DLD1 (cell line): ENCODE data around the gene TFAP2E.
"Not testable (repeated sequence)": the region's sequence is repeated elsewhere in the genome, so short reads cannot be mapped to it uniquely, and the experiment has no call there.

ENCODE experiments used
- in situ Hi-C: cut with HindIII; loops from 2 replicates; pipeline ENCODE4 v1.10.0; 2017; ENCODE audit warnings: low sequenced_read_pairs

Gene TFAP2E

DNA sequence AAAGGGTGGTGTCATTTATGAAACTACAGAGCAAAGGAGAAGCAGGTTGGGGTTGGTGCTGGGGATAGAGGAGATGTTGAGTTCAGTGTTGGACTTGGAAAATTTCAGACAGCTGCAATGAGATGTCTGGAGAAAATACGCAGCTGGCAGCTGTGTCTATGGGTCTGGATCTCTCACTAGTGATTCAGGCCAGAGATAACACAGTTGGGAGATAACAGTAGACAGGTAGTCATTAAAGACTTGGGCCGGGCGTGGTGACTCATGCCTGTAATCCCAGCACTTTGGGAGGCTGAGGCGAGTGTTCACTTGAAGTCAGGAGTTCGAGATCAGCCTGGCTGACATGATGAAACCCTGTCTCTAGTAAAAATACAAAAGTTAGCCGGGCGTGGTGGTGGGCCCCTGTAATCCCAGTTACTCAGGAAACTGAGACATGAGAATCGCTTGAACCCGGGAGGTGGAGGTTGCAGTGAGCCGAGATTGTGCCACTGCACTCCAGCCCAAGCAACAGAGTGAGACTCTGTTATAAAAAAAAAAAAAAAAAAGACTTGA is 2.5 kb upstream of the TFAP2E start:
- in situ Hi-C loops, result no loop called here

DNA sequence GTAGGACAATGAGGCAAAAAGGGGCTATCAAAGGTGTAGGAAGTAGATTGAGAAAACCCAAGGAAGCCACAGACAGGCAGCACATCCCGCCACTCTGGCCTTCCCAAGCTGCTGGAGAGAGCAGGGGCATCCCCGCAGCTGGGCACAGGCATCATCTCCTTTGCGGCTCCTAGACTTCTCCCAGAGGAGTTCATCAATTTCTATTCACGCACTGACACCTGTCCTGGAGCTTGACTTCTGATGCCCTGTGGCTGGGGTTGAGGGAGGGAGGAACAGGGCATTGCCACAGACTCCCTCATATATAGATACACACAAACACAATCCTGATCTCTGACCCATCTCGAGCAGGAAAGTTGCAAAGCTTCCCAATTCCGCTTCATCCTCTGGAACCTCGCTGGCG is 1.9 kb upstream of the TFAP2E start:
- in situ Hi-C loops, result no loop called here

DNA sequence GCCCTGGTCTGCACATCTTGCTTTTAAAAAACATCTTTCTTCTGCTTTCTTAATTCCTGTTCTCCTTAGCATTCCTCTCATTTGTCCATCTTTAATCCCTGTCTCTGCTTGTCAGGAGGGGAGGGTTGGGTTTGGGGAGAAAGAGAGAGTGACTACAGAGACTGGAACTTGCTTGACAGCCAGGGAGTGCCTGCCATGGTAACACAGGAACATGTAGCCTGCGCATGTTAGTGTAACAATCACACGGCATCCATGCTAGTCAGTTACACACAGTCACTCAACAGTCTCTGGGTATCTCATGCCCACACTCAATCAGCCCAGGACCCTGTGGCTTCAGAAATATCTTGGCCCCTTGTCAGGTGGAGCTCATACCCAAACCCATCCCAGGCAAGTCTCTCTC is 818 bp upstream of the TFAP2E start:
- in situ Hi-C loops, result no loop called here

DNA sequence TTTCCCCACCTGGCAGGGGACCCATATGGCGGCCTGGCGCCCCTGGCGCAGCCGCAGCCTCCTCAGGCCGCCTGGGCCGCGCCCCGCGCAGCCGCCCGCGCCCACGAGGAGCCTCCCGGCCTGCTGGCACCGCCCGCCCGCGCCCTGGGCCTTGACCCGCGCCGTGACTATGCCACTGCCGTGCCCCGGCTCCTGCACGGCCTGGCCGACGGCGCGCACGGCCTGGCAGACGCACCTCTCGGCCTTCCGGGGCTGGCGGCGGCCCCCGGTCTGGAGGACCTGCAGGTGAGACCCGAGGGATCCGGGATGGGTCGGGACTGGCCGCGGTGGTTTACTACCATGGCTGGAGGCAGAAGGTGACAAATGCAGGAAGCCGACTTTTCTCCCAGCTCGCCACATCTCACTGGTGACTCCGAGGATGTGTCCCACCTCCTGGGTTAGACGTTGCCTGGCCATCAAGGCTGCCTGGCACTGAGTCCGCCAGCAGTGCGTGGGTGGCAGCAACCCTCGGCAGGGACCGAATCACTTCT is 1.1 kb downstream of the TFAP2E start:
- in situ Hi-C loops, result no loop called here

DNA sequence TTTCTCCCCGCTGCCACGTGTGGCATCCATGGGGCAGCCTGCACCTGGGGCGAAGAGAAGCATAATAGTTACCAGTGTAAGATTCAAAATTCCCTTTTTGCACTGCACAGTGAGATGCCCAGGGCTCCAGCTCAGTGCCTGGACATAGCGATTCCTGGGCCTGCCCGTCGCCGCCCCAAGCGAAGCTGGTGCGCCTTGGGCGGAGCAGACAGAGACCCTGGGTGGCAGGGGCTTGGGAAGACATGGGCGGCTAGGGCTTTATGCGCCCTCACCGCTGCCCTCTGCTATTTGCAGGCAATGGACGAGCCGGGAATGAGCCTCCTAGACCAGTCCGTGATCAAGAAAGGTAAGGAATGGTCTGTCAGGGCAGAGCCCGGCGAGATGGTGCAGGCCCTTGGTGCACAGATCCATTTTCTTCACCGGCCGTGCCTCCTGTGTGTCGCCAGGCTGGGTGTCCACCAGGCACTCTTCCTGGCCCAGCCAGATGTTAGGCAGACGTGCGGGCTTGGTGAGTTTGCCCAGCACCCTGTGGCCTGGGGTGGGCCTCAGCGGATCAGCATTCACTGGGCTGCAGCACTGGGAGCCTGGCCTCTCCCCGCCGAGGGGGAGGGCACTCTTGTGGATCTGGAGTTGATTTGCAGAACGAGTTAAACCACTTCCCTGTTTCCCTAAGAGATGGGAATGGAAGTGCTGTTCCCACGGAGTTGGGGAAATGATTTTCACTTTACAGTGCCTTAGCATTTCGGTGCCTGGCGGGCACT is 1.7 kb downstream of the TFAP2E start:
- in situ Hi-C loops, result no loop called here

DNA sequence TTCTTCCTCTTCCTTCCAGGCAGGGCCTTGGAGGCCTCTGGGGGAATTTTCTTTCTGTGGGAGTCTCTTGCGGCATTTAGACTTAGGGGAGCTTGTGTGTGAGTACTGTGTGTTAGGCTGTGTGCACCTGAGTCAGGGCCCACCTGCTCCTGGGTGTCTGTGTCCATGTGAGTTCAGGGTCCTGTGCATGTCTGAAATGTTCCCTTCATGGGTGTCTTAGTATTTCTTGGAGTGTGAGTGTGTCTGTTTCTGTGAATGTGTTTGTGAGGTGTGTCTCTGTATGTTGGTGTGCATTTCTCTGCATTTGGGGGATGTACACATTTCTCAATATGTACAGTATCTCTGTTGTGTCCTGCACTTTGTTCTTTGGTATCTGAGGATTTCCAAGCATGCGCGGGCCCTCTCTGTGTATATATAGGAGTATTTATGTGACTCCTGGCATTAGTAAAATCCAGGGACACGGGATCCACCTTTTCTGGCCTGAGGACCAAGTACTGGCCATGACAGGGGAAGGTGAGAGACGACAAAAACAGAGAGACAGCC is 2.4 kb downstream of the TFAP2E start:
- in situ Hi-C loops, result no loop called here

DNA sequence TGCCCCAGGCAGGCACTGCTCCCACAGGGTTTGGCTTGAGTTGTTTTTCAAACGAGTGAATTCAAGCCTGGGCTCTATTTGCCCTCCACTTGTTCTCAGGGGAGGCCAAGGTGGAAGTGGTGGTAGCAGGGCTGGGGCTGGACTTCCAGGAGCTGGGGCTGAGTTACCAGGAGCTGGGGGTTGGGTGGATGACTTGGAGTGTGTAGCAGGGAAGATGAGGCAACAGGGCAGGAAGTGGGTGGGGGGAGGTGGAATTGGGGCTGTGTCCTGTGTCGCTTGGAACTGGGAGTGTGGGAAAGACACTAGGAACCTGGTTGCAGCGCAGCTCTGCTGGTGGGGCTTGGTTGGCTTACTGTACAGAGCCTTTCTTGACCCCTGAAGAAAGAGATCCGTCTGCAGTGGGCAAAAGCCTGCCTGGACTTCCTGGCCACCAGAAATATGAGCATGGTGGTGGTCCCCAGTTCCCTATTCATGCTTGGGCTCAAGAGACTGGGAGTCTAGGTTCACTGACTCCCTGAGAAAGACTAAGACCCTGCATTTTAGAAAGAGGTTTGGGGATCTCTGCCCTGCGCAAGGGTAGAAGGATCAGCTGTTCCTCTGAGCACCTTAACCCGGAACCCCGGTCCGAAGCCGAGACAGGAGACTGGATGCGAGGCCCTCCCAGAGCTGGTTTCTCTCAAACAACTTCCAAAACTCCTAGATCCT is 3.1 kb downstream of the TFAP2E start:
- in situ Hi-C loops, result no loop called here

DNA sequence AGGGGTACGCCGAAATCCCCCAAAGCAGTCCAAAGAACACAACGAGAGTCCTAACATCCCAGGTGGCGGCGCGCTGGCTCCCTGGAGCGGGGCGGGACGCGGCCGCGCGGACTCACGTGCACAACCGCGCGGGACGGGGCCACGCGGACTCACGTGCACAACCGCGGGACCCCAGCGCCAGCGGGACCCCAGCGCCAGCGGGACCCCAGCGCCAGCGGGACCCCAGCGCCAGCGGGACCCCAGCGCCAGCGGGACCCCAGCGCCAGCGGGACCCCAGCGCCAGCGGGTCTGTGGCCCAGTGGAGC is 3.6 kb downstream of the TFAP2E start:
- in situ Hi-C loops, result not testable (repeated sequence)

DNA sequence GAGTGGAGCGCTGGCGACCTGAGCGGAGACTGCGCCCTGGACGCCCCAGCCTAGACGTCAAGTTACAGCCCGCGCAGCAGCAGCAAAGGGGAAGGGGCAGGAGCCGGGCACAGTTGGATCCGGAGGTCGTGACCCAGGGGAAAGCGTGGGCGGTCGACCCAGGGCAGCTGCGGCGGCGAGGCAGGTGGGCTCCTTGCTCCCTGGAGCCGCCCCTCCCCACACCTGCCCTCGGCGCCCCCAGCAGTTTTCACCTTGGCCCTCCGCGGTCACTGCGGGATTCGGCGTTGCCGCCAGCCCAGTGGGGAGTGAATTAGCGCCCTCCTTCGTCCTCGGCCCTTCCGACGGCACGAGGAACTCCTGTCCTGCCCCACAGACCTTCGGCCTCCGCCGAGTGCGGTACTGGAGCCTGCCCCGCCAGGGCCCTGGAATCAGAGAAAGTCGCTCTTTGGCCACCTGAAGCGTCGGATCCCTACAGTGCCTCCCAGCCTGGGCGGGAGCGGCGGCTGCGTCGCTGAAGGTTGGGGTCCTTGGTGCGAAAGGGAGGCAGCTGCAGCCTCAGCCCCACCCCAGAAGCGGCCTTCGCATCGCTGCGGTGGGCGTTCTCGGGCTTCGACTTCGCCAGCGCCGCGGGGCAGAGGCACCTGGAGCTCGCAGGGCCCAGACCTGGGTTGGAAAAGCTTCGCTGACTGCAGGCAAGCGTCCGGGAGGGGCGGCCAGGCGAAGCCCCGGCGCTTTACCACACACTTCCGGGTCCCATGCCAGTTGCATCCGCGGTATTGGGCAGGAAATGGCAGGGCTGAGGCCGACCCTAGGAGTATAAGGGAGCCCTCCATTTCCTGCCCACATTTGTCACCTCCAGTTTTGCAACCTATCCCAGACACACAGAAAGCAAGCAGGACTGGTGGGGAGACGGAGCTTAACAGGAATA is 4.2 kb downstream of the TFAP2E start:
- in situ Hi-C loops, result no loop called here

DNA sequence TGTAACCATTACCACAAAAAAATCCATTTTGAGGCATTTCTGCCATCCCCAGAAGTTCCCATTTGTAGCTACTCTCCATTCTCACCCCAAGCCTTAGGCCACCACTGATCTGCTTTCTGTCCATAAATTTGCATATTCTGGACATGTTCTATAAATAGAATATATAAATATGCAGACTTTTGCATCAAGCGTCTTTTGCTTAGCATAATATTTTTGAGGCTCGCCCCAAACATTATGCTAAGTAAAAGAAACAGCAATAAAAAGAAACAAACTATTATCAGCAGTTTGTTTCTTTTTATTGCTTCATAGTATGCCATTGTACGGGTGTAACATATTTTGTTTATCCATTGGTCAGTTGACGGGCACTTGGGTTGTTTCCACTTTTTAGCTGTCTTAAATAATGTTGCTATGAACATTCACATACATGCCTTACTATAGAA is 7.9 kb downstream of the TFAP2E start:
- in situ Hi-C loops, result no loop called here

DNA sequence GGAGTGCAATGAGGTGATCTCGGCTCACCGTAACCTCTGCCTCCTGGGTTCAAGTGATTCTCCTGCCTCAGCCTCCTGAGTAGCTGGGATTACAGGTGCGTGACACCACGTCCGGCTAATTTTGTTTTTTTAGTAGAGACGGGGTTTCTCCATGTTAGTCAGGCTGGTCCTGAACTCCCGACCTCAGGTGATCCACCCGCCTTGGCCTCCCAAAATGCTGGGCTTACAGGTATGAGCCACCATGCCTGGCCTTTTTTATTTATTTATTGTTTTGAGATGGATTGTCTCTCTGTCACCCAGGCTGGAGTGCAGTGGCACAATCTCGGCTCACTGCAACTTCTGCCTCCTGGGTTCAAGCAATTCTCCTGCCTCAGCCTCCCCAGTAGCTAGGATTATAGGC is 8.5 kb downstream of the TFAP2E start:
- in situ Hi-C loops, result not testable (repeated sequence)

DNA sequence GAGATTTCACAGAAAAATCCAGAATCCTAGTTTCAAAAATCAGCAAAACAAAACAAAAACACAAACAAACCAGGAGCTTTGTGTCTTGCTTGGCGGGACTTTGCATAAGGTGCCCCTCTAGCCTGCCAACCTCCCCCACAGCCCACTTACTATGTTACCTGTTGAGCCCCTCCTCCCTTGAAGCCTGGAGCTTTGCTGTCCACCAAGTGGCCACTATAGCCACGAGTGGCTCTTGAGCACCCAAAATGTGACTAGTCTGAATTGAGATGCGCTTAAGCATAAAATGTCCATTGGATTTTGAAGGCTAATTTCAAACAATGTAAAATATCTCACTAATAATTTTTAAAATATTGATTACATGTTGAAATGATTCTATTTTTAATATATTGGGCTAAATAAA is 12.2 kb downstream of the TFAP2E start:
- in situ Hi-C loops, result no loop called here

DNA sequence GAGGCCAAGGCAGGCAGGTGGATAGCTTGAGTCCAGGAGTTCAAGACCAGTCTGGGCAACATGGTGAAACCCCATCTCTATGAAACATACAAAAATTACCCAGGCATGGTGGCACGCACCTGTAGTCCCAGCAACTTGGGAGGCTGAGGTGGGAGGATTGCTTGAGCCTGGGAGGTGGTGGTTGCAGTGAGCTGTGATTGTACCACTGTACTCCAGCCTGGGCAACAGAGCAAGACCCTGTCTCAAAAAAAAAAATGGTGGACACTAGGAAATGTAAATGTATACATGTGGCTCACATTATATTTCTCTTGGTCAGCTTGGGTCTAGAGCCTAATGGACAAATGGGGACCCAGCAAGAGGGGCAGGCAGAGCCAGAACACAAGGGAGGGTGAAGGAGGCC is 12.7 kb downstream of the TFAP2E start:
- in situ Hi-C loops, result not testable (repeated sequence)

DNA sequence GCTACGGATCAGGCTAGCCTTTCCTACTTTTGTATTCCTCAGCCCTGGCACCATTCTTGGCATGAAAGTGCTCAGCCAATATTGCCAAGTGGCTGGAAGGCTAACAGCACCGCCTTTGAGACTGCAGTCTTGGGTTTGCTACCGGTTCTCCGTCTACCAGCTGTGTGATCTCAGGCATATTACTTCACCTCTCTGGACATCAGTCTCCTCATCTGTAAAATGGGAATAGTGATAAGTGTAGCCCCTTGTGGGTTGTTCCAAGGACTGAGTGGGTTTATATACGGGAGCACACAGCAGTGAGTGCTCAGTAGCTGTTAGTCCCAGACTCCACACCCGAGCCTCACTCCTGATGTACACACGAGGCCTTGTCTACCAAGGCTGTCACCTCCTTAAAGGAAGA is 13.7 kb downstream of the TFAP2E start:
- in situ Hi-C loops, result no loop called here

DNA sequence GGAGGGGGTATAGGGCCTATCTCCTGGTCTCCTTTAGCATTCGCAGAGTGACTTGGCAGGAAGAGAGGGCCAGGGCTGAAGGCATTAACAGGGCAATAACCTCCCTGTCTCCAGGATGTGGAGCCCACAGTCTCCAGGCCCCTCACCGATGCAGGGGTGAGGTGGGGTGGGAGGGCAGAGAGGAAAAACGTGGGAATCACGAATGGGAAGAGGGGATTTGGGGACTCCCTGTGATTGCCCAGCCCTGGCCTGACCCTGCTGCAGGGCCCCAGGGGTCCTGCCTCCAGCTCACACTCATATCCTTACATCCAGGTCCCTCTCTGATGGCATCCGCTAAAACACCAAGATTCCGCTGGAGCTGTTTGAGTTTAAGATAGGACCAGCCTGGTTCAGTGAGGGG is 14.6 kb downstream of the TFAP2E start:
- in situ Hi-C loops, result no loop called here

DNA sequence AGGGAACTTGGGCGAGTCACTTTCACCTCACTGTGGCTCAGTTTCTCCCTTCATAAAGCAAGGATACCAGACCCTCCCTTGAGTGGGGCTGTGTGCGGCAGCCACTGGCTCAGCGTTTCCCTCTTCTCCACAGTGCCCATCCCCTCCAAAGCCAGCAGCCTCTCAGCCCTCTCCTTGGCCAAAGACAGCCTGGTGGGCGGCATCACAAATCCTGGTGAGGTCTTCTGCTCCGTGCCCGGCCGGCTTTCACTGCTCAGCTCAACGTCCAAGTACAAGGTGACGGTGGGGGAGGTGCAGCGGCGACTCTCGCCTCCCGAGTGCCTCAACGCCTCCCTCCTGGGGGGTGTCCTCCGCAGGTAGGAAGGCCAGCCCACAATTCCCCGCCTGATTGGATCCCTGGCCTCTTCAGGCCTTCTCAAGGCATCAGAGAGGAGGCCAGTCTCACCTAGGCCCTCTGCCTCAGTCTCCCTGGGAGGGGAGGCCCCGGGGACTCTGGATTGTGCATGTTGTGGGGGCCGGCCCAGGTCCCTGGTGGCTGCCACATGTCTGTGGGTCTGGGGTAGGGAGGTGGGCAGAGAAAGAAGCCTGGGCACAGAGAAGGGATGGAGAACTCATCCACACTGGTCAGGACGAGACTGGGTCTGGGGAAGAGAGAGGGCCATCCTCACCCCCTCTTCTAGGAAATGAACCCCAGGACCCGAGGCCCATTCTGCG is 15.2 kb downstream of the TFAP2E start:
- in situ Hi-C loops, result no loop called here

DNA sequence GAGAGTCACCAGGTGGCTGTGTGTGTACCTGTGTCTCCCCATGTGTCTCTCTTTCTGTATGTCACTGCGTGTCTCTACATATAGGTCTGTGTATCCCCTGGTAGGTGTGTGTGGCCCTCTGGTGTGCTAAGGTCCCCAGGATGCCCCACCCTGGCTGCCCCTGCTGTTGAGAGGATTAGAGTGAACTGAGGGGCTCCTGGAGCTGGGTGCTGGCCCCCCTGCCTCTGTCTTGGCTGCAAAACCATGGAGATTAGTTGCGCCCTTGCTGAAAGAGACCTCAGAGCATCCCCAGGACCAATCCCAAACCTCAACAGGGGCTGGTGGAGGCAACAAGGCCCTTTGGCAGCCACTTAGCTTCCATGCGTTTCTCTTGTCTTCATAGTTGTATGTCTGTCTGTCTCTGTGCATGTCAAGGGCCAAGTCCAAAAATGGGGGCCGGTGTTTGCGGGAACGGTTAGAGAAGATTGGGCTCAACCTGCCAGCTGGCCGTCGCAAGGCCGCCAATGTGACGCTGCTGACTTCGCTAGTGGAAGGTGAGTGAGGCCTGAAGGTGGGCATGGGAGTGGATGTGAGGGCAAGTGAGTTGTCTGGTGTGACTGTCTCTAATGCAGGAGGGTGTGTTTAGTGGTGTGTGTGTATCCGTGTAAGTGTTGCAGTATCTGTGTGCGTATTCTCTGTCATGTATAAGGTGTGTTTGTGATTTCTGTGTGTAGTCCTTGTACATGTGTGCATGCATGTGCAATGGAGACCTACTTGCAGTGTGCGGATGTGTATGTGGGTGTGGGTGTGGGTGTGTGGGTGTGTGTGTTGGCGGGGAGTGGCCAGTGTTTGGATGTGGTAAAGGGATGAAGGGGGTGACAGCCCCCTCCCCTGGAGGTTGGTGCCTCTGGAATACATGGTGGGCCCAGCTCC is 16.7 kb downstream of the TFAP2E start:
- in situ Hi-C loops, result no loop called here

DNA sequence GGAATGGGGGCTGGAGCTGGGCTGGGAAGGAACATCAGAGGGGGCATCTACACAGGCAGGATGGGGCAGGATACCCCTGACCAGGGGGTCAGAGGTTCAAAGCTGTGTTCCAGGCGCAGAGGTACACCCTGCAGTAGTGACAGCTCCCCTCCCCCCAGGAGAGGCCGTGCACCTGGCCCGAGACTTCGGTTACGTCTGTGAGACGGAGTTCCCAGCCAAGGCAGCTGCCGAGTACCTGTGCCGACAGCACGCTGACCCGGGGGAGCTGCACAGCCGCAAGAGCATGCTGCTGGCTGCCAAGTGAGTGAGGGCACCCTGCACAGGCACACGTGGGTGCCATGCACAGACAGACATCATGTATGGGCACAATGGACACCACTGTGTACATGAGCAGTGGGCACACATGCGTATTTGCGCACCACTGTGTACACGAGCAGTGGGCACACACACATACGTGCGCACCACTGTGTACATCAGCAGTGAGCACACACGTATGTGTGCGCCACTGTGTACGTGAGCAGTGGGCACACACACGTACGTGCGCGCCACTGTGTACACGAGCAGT is 17.4 kb downstream of the TFAP2E start:
- in situ Hi-C loops, result no loop called here

DNA sequence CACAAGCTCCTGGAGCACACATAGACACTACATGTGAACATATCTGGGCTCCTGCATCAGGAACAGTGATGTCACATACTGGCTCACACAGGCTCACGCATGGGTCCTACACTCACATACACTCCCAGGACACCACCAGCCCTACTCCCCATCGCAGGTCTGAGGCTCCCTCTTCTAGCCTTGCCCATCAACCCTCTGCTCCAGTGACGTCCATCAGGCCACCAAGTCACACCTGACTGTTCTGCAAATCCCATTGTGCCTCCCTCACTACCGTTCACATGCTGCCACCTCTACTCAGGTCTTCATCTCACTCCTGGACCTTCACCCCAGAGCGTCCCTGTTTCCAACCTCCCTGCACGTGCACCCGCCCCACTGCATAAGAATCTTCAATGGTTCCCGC is 18.1 kb downstream of the TFAP2E start:
- in situ Hi-C loops, result no loop called here
